Globus pallidus (tissue), 1 donor: ENCODE data around the gene KCNQ2.

ENCODE experiments used
- DNase-seq: peaks from one replicate; pipeline ENCODE4 v3.0.0-alpha.2; 2015; ENCODE audit warnings: low spot score

The KCNQ2 gene

DNA sequence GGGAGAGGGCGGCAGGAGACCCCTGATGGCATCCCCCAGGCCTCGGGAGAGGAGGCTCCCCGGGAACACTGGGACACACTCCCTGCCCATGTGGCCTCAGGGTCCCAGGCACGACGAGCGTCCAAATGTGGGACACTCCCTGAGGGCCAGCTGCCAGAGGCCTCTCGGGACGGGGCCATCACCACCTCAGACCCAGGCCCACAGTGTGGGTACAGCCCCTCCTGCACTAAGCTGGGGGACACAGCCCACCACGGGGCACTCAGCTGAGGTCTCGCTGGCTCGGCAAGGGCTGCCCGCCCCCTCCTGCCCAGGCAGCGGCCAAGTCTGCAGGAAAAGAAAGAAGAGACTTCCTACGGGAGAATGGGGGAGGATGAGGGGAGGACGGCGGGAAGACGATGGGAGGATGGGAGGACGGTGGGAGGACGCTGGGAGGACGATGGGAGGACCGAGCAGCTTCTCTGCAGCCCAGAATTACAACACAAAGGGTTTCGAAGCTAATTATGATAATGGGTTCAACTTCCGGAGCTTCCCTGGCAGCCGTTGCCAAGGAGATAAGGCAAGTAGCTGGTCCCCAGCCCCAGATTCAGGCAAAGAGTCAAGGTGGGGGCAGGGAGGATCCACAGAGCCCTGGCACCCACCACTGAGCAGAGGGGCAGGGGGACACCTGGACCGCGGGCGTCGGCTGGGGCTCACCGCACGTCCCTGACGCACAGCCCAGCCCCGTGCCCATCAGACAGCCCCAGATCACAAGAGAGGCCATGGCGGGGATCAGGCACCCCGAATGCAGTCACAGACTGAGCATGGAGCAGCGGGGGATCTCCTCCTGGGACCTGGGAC is 17.5 kb downstream of the KCNQ2 start:
- no peak for DNase-seq

DNA sequence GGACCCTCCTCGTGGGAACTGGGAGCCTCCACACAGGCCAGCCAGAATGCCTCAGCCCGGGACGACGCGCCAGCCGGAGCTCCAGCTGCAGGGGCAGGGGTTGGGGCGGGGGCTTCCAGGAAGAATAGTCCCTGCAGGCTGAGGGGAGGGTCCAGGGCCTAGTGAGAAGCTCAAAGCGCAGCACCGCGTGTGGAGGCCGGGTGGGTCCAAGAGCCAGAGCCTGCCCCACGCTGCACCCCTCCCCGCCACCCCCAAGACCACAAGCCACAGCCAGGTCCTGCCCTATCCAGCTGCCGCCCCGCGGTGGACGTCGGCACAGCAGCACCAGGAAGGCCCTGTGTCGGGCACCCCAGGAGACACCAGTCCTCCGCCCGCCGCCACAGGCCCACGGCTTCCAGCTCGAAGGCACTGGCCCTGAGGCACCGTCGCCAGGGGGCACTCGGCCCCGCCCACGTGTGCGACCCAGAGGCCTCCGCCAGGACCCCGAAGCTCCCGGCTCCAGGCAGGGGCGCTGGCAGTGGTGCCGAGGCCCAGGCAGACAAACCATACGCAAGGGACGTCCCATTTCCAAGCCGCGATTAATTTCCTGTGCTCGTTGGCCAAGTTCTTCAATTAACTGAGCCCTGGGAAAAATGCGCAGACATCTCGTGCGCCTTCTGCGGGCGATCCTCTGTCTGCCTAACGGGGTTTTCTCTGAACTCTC is 19.5 kb downstream of the KCNQ2 start:
- no peak for DNase-seq

DNA sequence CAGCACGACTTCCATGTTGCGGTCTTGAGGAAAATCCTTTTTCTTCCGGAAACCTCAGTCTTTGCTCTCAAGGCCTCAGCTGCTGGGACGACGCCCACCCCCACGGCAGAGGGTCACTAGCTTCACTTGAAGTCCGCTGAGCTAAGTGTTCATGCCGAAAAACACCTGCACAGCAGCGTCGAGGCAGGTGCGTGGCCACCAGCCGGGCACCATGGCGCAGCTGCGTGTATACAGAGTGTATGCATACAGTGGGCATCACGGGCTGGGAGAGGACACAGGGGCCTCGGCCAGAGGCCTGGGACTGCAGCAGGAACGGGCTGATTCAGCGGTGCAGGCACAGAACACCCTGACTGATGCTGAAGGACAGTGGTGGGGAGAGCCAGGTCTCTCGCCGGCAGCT is 20.1 kb downstream of the KCNQ2 start:
- no peak for DNase-seq

DNA sequence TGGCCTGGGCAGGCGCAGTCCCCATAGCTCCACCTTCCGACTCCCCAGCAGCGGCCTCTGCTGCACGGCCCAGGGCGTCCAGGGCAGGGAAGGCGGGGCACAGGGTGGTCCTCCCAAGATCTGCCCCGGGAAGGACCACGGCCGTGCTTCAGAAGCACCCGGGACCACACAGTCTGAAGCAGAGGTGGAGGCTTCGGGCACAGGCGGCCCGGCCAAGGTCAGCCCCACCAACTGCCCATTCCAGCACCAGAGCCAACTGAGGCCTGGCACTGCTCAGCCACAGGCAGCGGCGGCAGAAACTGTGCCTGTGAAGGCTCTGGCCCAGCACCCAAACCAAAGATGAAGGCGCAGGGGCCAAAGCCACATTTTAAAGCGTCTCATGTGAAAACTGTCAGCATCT is 20.6 kb downstream of the KCNQ2 start:
- no peak for DNase-seq

DNA sequence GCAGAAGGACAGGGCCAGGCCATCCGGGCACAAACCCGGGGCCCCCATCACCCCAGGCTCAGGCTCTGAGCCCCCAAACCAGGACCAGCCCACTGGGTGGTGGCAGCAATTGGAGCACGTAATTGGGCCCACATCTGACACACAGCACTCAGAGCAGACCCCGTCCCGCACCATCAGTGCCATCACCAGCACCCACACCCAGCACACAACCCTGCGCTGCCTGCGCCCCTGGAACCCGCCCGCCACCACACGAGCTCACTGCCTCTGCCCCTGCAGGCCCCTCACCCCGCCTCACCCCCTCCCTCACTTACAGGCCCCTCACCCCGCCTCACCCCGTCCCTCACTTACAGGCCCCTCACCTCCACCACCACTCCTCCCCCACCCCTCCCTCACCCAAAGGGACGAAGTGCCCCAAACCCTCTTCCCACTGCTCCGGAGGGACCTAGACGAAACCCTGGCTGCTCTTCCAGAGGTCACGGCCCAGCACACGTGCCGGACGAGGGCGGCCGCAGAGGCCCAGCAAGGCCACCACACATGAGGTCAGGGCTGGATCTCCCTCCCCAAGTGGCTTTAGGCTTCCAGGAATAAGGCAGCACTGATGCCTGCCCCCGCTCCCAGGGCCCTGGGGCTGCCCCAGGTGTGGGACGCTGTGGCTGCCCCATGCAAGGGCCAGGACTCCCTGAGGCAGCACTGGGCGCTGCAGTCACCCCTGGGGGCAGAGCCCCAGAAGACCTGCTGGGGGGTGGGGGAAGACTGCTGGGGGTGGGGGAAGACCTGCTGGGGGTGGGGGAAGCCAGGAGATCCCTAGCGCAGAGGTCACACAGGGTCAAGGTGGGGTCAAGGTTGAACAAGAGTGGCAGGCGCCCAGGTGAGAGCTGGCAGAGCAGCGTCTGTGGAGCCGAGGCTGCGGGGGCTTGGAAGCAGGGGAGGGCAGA is 22.4 kb downstream of the KCNQ2 start:
- no peak for DNase-seq

DNA sequence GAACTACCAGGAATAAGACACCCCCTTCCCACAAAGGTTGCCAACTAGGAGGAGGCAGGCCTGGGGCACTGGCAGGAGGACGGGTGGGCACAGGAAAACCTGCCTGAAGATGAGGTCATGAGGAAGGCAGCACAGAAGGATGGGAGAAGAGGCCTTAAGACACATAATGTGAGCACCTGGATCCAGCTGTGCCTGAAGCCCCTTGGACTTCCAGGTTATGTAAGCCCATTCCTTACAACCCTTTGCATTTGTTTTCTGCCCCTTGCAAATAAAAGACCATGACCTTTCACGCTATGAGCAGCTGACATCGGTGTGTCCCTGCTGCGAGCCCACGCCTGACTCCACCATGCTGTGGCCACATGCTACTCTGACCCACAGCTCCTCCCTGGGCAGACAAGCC is 23.4 kb downstream of the KCNQ2 start:
- DNase-seq: no peak

DNA sequence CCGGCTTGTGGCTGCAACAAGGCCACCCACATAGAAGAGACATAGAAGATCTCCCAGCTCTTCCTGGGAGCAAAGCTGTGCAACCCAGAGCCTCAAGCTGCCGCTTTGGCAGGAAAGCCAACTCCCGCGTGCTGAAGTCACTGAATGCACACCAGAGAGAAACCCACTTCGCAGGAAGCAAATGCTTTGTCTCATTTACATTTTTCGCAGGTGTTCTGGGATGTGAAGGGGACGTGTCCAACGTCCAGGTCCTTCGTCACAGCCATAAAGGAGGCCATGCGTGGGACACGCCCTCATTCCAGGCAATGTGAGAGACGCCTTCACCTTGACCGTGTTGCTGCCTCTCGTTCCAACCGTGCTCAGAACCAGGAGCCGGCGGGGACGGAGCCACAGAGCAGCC is 24.4 kb downstream of the KCNQ2 start:
- no peak for DNase-seq

DNA sequence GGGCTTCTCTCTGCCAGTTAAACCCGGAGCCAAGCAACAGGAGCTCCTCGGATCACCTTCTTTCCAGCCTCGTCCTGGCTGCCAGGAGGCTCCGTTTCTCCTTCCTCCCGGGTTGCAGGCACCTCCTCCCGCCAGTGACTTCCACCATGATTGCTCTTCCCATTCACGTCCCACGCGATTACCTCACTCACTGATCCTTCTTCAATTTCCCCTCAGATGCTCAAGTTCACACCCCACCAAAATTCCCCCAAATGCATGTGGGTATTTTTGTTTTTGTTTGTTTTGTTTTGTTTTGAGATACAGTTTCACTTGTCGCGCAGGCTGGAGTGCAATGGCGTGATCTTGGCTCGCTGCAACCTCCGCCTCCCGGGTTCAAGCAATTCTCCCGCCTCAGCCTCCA is 25.1 kb downstream of the KCNQ2 start:
- DNase-seq: no peak

DNA sequence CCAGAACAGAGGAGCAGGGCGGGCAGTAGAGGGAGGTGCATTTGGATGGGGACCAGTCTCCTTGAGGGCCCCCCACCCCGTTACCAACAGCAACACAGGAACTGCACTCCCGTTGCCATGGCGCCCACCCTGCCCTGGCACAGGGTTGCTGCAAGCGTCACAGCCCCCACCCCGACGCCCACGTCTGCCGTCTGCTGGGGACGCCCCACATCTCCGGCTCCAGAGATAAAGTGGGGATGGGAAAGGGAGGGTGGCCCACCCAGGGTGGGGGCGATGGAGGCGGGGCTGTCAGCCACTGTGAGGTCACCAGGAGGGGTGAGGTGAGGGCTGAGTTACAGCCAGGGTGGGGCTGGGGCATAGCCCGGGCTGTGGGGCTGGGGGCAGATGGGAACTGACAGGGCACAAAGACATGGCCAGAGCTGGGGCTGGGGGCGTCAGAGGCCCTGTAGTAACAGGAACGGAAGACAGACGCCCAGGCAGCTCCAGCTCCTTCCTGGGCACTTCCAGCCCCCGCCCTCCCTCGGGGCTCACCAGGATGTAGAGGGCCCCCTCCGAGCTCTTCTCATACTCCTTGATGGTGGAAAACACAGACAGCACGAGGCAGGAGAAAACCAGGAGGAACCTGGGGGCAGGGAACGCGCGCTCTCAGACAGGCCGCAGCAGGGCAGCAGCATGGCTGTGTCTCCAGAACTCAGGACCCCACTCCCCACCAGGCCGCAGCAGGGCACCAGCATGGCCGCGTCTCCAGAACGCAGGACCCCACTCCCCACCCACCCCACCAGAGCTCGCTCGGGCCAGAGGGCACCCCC is 26.0 kb downstream of the KCNQ2 start:
- no peak for DNase-seq

DNA sequence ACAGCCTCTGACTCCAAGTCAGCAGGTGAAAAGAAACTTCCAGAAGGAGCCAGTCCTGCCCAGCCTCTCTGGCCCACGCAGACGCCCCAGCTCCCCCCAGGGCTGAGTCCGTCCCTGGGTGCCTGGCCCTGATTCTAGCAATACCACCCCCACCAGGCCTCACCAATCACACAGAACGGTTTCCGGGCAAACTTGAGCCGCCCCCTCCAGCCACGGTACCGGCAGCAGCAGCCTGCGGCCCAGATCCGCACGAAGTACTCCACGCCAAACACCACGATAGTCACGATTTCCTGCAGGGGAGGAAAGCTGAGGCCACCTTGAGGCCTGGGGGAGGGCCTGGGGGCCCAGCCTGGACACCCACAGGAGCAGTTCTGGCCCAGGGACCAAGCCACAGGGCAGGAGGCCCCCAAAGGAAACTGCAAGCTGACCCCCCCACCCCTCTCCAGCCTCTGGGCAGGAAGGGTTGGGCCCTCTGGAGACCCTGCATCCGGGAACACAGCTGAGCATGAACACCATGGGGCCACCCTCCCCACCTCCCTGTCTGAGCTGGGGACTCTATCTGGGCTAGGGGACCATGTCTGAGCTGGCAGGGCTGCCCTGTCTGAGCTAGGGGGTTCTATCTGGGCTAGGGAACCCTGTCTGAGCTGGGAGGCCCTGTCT is 27.2 kb downstream of the KCNQ2 start:
- no peak for DNase-seq

DNA sequence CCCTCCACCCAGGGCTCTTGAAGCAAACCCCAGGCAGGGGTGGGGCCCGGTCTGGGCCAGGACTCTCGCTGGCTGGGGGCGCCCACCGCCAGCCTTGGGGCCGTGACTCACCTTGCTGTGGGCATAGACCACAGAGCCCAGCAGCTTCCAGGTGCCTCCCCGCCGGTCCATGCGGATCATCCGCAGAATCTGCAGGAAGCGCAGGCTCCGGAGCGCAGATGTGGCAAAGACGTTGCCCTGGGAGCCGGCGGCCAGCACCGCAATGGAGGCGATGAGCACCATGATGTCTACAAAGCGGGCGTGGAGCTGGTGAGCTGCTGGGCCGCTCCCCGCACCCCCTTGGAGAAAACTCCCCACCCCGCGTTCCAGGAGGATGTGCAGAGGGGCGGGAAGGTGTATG is 27.9 kb downstream of the KCNQ2 start:
- DNase-seq: no peak

DNA sequence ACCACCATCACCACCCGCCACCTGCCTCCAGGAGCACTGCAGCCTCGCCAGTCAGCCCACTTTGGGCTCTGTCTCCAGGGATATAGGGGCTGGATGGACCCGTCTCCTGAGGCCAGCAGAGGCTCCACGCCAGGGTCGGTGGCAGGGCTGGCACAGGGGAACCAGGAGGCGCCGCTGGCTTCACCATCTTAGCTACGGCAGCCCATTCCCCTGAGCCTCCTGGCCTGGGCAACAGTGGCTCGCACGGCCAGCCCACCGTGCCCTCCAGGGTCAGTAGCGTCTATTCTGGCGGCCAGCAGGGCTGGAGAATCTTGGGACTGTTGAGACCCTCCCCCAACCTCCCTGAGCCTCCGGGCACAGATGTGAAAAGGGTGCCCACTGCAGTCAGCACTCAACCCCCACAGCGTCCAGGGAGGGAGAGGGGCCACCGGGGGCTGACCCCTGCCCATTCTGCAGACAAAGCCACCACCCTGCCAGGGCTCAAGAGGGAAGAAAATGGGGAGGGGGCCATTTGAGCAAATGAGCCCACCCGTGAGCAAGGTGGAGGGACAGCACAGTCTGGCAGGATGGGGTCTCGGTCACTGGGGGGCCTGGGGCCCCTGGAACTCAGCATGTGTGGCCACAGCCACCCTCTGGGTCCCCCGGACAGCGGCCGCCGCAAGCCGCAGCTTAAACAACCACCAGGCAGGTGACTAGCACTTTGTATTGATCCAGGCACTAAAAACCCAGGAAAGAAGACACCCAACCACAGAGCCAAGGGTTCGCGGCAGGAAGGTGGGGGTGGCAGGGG is 28.7 kb downstream of the KCNQ2 start:
- no peak for DNase-seq

DNA sequence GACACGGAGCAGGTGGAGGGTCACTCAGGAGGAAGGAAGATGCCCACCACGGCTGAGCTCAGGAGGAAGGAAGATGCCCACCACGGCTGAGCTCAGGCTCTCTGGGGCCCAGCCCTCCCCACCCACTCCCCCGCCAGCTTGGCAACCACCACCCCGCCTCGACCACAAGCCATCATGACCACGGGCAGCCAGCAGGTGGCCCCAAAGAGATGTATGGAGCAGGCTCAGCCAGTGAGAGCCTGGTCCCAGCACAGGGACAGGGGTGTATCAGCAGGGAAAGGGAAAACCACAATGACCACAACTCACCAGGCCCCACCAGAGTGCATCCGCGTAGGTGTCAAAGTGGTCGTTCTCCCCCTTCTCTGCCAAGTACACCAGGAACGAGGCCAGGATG is 30.4 kb downstream of the KCNQ2 start:
- no peak for DNase-seq

DNA sequence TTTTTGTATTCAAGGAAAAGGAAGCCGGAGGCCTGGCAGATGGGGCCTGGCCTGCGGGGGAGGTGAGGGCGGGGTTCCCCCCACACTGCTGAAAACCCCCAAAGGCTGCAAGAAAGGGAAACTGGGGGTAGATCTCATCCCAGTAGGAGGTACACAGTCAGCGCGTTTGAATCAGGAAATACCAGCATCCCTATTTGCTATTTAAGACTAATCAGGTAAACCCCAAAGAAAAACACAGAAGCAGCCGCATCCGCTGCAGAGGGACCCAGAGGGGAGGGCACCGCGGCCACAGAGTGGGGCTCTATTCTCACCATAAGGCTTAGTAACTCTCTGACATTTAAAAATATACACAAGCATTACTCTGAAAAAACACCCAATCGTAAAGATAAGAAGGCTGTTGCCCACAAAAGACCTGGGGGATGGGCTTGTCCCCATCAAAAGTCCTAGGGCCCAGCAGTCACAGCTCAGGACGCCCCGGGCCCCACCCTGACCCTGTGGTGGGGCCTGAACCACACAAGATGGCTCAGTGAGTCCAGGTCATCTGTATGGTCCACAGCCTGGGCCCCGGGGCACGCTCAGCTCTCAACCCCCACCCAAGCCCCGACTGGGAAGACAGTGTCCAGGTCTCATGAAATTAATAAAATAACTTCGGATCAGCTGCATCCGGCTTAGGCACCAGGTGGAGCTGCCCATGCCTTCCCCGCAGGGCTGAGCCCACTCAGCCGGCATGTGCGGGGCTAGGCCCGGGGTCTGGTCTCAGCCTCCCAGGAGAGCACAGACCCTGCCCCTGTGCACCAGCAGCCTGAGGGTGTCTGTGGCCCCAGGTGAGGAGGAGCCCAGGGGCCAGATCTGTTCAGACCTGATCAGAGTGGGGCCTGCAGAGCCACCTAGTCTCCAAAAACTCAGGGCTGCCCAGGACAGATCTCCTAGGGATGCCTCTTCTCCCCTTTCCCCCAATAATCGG is 31.0 kb downstream of the KCNQ2 start:
- no peak for DNase-seq

DNA sequence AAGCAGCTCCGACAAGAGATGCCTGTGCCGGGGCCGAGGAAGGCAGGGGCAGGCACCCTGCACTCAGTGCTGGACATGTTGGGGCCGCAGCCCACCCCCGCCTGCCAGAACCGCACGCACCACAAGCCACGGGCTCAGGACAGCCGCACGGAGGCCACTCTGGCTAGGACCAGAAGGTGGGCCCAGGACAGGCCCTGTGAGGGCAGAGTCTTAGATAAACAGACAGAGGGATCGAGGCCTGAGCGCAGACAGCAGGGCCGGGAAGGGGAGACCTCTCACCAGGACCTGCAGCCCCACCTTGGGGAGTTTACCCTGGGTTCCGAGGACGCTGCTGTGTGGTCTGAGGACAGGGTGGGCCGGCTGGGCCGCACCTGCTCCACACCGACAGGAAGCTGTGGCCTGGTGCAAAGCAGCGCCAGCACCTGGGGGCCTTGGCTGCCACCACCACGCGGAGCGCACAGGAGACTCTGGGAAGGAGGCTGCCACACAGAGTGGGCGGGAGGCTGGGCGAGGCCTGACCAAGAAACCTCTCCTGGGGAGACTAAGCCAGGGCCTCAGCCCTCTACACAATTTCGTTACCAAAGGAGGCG is 32.0 kb downstream of the KCNQ2 start:
- DNase-seq: no peak

DNA sequence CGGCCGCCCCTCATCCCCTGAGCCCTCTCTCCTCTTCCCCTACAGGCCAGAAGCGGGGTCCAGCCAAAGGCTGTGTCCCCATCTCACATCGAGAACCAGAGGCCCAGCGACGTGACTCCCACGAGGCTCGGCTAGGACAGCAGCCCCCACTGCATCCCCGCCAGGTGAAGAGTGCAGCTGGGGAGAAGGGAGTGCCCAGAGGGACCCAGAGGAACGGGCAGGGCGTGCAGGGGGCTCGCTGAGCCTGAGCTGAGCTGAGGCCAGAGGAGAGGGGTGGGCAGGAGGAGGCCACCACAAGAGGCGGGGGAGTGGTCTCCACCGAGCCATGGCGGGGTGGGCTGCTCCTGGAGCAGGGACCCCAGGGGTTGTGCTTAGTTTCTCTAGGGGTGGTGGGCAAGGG is 32.6 kb downstream of the KCNQ2 start:
- DNase-seq: no peak

DNA sequence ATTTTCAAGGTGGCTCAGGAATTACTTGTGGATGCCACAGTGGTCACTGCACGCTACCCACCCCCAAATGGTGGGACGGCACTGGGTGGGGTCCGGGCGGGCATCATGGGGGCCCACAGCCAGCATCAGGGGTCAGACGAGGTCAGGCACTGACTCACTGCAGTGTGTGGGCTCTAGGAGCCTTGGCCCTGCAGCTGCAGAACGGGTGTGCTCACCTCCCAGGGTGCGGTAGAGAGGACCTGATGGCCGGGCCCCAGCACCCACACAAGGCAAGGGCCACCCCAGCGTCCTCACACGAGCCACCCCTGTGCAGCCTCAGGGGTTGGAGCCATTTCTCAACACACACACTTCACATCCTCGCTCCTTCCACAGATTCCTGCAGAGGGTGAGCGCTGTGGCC is 34.3 kb downstream of the KCNQ2 start:
- no peak for DNase-seq

DNA sequence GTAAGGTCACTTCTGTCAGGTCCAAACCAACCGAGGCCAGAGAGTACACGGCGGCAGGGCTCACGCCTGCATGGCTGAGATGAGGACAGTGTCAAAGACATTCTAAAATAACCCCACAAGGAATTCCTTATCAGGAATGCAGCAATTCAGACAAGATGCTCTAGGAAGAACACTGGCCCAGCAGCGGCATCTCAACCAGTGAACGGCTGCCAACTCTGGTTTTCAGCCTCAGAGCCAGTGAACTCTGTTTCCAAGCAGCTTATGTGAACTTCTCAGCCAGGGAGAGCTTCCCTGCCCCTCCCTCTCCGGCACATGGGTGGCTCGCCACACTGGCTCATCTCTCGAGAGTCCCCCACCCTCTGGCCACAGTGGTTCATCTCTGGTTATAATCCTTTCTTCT is 36.9 kb downstream of the KCNQ2 start:
- no peak for DNase-seq
